Measurements from ENCODE around the gene SNX13. TPM values are rescaled to one million over a fixed set of nuclear protein-coding genes. Genes with fewer than 3 reads are reported as not detected.

The SNX13 gene
- total and polyA plus RNA-seq, 2 donors (not counting 3 experiments of a cell fraction or from before 2014, with no cell fraction given), result 6.1 to 28.5 TPM

DNA sequence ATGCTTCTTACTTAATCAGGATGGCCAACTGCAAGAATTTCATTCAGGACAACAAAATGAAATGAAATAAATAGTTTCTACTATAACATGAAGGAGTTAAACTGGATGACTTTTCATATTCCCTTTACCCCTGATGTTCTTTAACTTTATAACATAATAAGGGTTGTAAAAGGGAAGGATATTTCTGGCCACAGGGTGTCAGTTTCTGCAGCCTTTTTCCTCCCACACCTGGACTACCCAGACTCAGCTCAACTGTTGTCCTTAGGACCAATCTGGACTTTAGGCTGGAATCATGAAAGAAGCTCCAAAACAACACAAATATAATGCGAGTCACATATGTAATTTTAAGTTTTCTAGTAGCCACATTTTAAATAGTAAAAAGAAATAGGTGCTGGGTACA lies 44.0 kb upstream of the SNX13 start:
- no peak overlapping the region for H3K9ac ChIP-seq (replicated peaks; ENCODE audit: extremely low read depth, insufficient read depth, low read length)
- H3K4me1 ChIP-seq (ENCODE audit: control insufficient read depth, extremely low read depth, insufficient read depth, low read length), result no peaks in the 10 kb centered on the region
- H3K4me3 ChIP-seq (replicated peaks in 1 of 3; ENCODE audit: insufficient read depth in 1 of 3, low read depth in 1 of 3, low read length in 3 of 3), result no peak overlapping the region
- intact Hi-C loops (cut with micrococcal nuclease) (no loop called here), dilution Hi-C loops (cut with MboI; ENCODE audit: extremely low pct_ligation_motif_present, low sequenced_read_pairs) (no loop called here)
- no peaks in the 10 kb centered on the region for H3K79me2 ChIP-seq (ENCODE audit: control insufficient read depth, insufficient read depth, low read length)
- BruUV-seq (replicated peaks), result no TSS peak
- no peaks in the 10 kb centered on the region for H3K9me3 ChIP-seq (replicated peaks; ENCODE audit: control insufficient read depth, insufficient read depth, low read length)
- H3K9me1 ChIP-seq (replicated peaks; ENCODE audit: control insufficient read depth, extremely low read depth, insufficient read depth, low read length), result no peaks in the 10 kb centered on the region
- FAIRE-seq (no peak), DNase-seq (ENCODE audit: low read depth, low spot score) (no peak)
- H3K4me2 ChIP-seq (ENCODE audit: insufficient read depth, low read length), result no peak overlapping the region
- no peaks in the 10 kb centered on the region for H3K36me3 ChIP-seq (ENCODE audit: control insufficient read depth in 2 of 2, extremely low read depth in 1 of 2, insufficient read depth in 2 of 2, low read length in 2 of 2)
- no peak overlapping the region for H3K27ac ChIP-seq (ENCODE audit: insufficient read depth, low read depth, low read length)
- no peaks in the 10 kb centered on the region for H4K20me1 ChIP-seq (replicated peaks; ENCODE audit: control insufficient read depth, extremely low read depth, insufficient read depth, low read length)
- H2AFZ ChIP-seq (ENCODE audit: low read depth, low read length), result no peak overlapping the region
- CTCF ChIA-PET, result interaction anchor here (1.0 to 1.3 kb wide), 2 partner anchors 45 to 214 kb away, joined by 3 read pairs; no protein-coding TSS in a partner anchor
- TF ChIP-seq EZH2 (IDR thresholded peaks at IDR 0.05; ENCODE audit: borderline replicate concordance, low read depth, low read length, severe bottlenecking) (no peak), JUN (IDR thresholded peaks at IDR 0.05; ENCODE audit: borderline replicate concordance, insufficient read depth, insufficient read length, low read depth) (no peak), GATA2 (IDR thresholded peaks at IDR 0.05; ENCODE audit: insufficient read depth, insufficient read length, low read depth, low read length) (no peak)
- TF ChIP-seq, protein P1, sequence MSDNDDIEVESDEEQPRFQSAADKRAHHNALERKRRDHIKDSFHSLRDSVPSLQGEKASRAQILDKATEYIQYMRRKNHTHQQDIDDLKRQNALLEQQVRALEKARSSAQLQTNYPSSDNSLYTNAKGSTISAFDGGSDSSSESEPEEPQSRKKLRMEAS (IDR thresholded peaks at IDR 0.05; ENCODE audit: insufficient read depth, insufficient read length), result no peak
- POLR2A ChIA-PET, result no interaction called here
- no peaks in the 10 kb centered on the region for H3K27me3 ChIP-seq (ENCODE audit: control insufficient read depth in 2 of 2, insufficient read depth in 2 of 2, low read length in 2 of 2)

DNA sequence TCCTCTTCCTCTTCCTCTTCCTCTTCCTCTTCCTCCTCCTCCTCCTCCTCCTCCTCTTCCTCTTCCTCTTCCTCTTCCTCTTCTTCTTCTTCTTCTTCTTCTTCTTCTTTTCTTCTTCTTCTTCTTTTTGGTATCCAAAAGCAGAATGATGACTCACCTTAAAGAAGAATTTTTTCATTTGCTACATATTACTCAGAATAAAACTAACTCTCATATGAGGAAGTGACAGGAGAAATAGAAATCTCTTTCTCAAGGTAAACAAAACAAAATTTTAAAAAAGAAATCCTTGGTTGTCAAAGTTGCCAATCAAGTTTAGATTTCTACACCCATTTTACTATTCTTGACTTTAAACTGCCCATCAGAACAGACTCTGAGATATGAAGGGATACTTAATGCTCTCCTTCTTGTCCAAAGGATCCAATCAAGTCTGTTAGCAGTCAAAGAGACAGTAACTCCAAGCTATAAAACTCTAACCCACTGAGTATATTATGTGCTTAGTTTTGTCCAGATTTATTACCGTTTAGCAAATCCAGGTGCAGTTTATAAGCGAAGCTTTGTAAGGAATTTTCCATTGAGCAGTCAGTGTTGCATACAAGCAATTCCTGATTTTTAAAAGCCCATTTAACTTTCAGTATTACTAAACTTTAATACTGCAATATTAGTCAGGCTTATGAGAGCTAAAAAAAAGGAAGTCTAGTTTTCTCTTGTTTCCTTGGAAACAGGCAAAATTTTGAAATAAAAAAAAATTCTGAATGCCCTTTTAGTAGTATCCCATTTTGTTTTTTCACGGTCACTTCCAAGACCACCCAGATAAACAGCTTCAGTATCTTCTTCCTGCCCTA lies 43.1 kb upstream of the SNX13 start:
- DNase-seq (ENCODE audit: low read depth, low spot score) (no peak), FAIRE-seq (no peak)
- no peak overlapping the region for H3K4me2 ChIP-seq (ENCODE audit: insufficient read depth, low read length)
- ChIA-PET POLR2A (no interaction called here), CTCF (interaction anchor here (1.3 kb wide), 1 partner anchor 214 kb away, joined by 3 read pairs; no protein-coding TSS in a partner anchor)
- H3K36me3 ChIP-seq (ENCODE audit: control insufficient read depth in 2 of 2, extremely low read depth in 1 of 2, insufficient read depth in 2 of 2, low read length in 2 of 2), result no peaks in the 10 kb centered on the region
- H3K27ac ChIP-seq (ENCODE audit: insufficient read depth, low read depth, low read length), result no peak overlapping the region
- BruUV-seq (replicated peaks), result no TSS peak
- TF ChIP-seq MYC (IDR thresholded peaks at IDR 0.05; ENCODE audit: low read depth, low read length) (no peak), POLR2AphosphoS5 (IDR thresholded peaks at IDR 0.05; ENCODE audit: insufficient read depth, low read depth, low read length) (no peak), FOS (IDR thresholded peaks at IDR 0.05; ENCODE audit: borderline replicate concordance, insufficient read depth, low read length) (no peak), JUN (IDR thresholded peaks at IDR 0.05; ENCODE audit: borderline replicate concordance, insufficient read depth, insufficient read length, low read depth) (no peak)
- TF ChIP-seq, protein P2, sequence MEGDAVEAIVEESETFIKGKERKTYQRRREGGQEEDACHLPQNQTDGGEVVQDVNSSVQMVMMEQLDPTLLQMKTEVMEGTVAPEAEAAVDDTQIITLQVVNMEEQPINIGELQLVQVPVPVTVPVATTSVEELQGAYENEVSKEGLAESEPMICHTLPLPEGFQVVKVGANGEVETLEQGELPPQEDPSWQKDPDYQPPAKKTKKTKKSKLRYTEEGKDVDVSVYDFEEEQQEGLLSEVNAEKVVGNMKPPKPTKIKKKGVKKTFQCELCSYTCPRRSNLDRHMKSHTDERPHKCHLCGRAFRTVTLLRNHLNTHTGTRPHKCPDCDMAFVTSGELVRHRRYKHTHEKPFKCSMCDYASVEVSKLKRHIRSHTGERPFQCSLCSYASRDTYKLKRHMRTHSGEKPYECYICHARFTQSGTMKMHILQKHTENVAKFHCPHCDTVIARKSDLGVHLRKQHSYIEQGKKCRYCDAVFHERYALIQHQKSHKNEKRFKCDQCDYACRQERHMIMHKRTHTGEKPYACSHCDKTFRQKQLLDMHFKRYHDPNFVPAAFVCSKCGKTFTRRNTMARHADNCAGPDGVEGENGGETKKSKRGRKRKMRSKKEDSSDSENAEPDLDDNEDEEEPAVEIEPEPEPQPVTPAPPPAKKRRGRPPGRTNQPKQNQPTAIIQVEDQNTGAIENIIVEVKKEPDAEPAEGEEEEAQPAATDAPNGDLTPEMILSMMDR (IDR thresholded peaks at IDR 0.05; ENCODE audit: extremely low read depth in 1 of 2, insufficient read depth in 1 of 2, low read depth in 1 of 2, low read length in 2 of 2), result no peak
- TF ChIP-seq, protein P1 (IDR thresholded peaks at IDR 0.05; ENCODE audit: insufficient read depth, insufficient read length), result no peak
- no peak overlapping the region for H3K4me3 ChIP-seq (replicated peaks in 1 of 3; ENCODE audit: insufficient read depth in 1 of 3, low read depth in 1 of 3, low read length in 3 of 3)
- H3K9ac ChIP-seq (replicated peaks; ENCODE audit: extremely low read depth, insufficient read depth, low read length), result no peak overlapping the region
- no peaks in the 10 kb centered on the region for H3K79me2 ChIP-seq (ENCODE audit: control insufficient read depth, insufficient read depth, low read length)
- no peaks in the 10 kb centered on the region for H4K20me1 ChIP-seq (replicated peaks; ENCODE audit: control insufficient read depth, extremely low read depth, insufficient read depth, low read length)
- H2AFZ ChIP-seq (ENCODE audit: low read depth, low read length), result no peak overlapping the region
- H3K27me3 ChIP-seq (ENCODE audit: control insufficient read depth in 2 of 2, insufficient read depth in 2 of 2, low read length in 2 of 2), result no peaks in the 10 kb centered on the region
- dilution Hi-C loops (cut with MboI; ENCODE audit: extremely low pct_ligation_motif_present, low sequenced_read_pairs), result no loop called here
- intact Hi-C loops (cut with micrococcal nuclease), result no loop called here
- H3K9me1 ChIP-seq (replicated peaks; ENCODE audit: control insufficient read depth, extremely low read depth, insufficient read depth, low read length), result no peaks in the 10 kb centered on the region
- H3K4me1 ChIP-seq (ENCODE audit: control insufficient read depth, extremely low read depth, insufficient read depth, low read length), result no peaks in the 10 kb centered on the region
- no peaks in the 10 kb centered on the region for H3K9me3 ChIP-seq (replicated peaks; ENCODE audit: control insufficient read depth, insufficient read depth, low read length)
